Mucosa of stomach (tissue), 1 donor: ENCODE data around the gene ETV6.

Experiments
- H3K27me3 ChIP-seq: one replicate; pipeline ENCODE4 v1.7.0; 2013; ENCODE audit warnings: mild to moderate bottlenecking, low read length; ENCODE audit not compliant: control insufficient read depth, insufficient read depth
- H3K36me3 ChIP-seq: one replicate; pipeline ENCODE4 v1.7.0; 2013; ENCODE audit warnings: low read length; ENCODE audit not compliant: control insufficient read depth, insufficient read depth
- H3K4me1 ChIP-seq: one replicate; pipeline ENCODE4 v1.7.0; 2013; ENCODE audit warnings: mild to moderate bottlenecking, low read length; ENCODE audit not compliant: control insufficient read depth, insufficient read depth
- H3K4me3 ChIP-seq: one replicate; pipeline ENCODE4 v1.7.0; 2013; ENCODE audit warnings: low read length
- H3K9ac ChIP-seq: one replicate; pipeline ENCODE4 v1.7.0; 2013; ENCODE audit warnings: mild to moderate bottlenecking, low read length, moderate library complexity
- H3K9me3 ChIP-seq: one replicate; pipeline ENCODE4 v1.7.0; 2013; ENCODE audit warnings: mild to moderate bottlenecking, low read length, moderate library complexity; ENCODE audit not compliant: control insufficient read depth
- donor health status: Pancreatic carcinoma.

ETV6 gene

GRCh38 chr12:11798856-11799501 lies 149.5 kb downstream of the ETV6 start:
- peaks cover 42% of the 10 kb centered on the region for H3K4me1 ChIP-seq
- H3K36me3 ChIP-seq, result no peaks in the 10 kb centered on the region
- H3K9ac ChIP-seq, result no peak overlapping the region
- H3K27me3 ChIP-seq, result no peaks in the 10 kb centered on the region
- H3K4me3 ChIP-seq, result no peak overlapping the region
- H3K9me3 ChIP-seq, result no peaks in the 10 kb centered on the region

GRCh38 chr12:11799502-11799873 lies 150.0 kb downstream of the ETV6 start:
- H3K27me3 ChIP-seq, result no peaks in the 10 kb centered on the region
- H3K4me3 ChIP-seq, result no peak overlapping the region
- peaks cover 37% of the 10 kb centered on the region for H3K4me1 ChIP-seq
- no peaks in the 10 kb centered on the region for H3K9me3 ChIP-seq
- no peaks in the 10 kb centered on the region for H3K36me3 ChIP-seq
- no peak overlapping the region for H3K9ac ChIP-seq

- Histone ChIP-seq H3K9me3 (no peaks in the 10 kb centered on the region), H3K4me1 (peaks cover 15% of the 10 kb centered on the region), H3K27me3 (no peaks in the 10 kb centered on the region), H3K9ac (no peak overlapping the region), H3K4me3 (no peak overlapping the region), H3K36me3 (no peaks in the 10 kb centered on the region)
These were observed 152.2 kb downstream of the ETV6 start for GRCh38 chr12:11801643-11802042.

- Histone ChIP-seq H3K9ac (no peak overlapping the region), H3K4me1 (peaks cover under 1% of the 10 kb centered on the region), H3K27me3 (no peaks in the 10 kb centered on the region), H3K36me3 (no peaks in the 10 kb centered on the region), H3K4me3 (no peak overlapping the region), H3K9me3 (no peaks in the 10 kb centered on the region)
These were observed 154.7 kb downstream of the ETV6 start for GRCh38 chr12:11804130-11804529.

GRCh38 chr12:11805043-11805442 lies 155.6 kb downstream of the ETV6 start:
- Histone ChIP-seq H3K4me3 (no peak overlapping the region), H3K27me3 (no peaks in the 10 kb centered on the region), H3K4me1 (no peaks in the 10 kb centered on the region), H3K9ac (no peak overlapping the region), H3K36me3 (no peaks in the 10 kb centered on the region), H3K9me3 (no peaks in the 10 kb centered on the region)

GRCh38 chr12:11805680-11806079 lies 156.2 kb downstream of the ETV6 start:
- Histone ChIP-seq H3K9me3 (no peaks in the 10 kb centered on the region), H3K27me3 (no peaks in the 10 kb centered on the region), H3K4me3 (no peak overlapping the region), H3K9ac (no peak overlapping the region), H3K36me3 (no peaks in the 10 kb centered on the region), H3K4me1 (no peaks in the 10 kb centered on the region)

- peaks cover 5% of the 10 kb centered on the region for H3K4me1 ChIP-seq
These were observed 158.0 kb downstream of the ETV6 start for GRCh38 chr12:11807458-11807857.

GRCh38 chr12:11808931-11809330 lies 159.5 kb downstream of the ETV6 start:
- peaks cover 20% of the 10 kb centered on the region for H3K4me1 ChIP-seq
- H3K9ac ChIP-seq, result no peak overlapping the region
- H3K36me3 ChIP-seq, result no peaks in the 10 kb centered on the region
- no peak overlapping the region for H3K4me3 ChIP-seq
- H3K9me3 ChIP-seq, result no peaks in the 10 kb centered on the region
- H3K27me3 ChIP-seq, result no peaks in the 10 kb centered on the region

More at GRCh38 chr12:11807458-11807857, 158.0 kb downstream of the ETV6 start:
- H3K4me3 ChIP-seq, result no peak overlapping the region
- no peaks in the 10 kb centered on the region for H3K9me3 ChIP-seq
- H3K27me3 ChIP-seq, result no peaks in the 10 kb centered on the region
- no peaks in the 10 kb centered on the region for H3K36me3 ChIP-seq
- no peak overlapping the region for H3K9ac ChIP-seq

- Histone ChIP-seq H3K9me3 (no peaks in the 10 kb centered on the region), H3K27me3 (no peaks in the 10 kb centered on the region), H3K36me3 (no peaks in the 10 kb centered on the region), H3K4me1 (peaks cover 21% of the 10 kb centered on the region), H3K9ac (no peak overlapping the region), H3K4me3 (no peak overlapping the region)
These were observed 160.7 kb downstream of the ETV6 start for GRCh38 chr12:11810206-11810545.

- no peak overlapping the region for H3K9ac ChIP-seq
- no peaks in the 10 kb centered on the region for H3K9me3 ChIP-seq
- no peaks in the 10 kb centered on the region for H3K36me3 ChIP-seq
- H3K4me1 ChIP-seq, result peaks cover 21% of the 10 kb centered on the region
- H3K4me3 ChIP-seq, result no peak overlapping the region
- H3K27me3 ChIP-seq, result no peaks in the 10 kb centered on the region
These were observed 161.5 kb downstream of the ETV6 start for GRCh38 chr12:11811008-11811407.

GRCh38 chr12:11812241-11812585 lies 162.7 kb downstream of the ETV6 start:
- Histone ChIP-seq H3K9me3 (no peaks in the 10 kb centered on the region), H3K4me1 (peaks cover 21% of the 10 kb centered on the region), H3K27me3 (no peaks in the 10 kb centered on the region), H3K36me3 (no peaks in the 10 kb centered on the region), H3K4me3 (no peak overlapping the region), H3K9ac (peak overlapping the region; percentile 45)

- Histone ChIP-seq H3K27me3 (no peaks in the 10 kb centered on the region), H3K4me1 (peaks cover 21% of the 10 kb centered on the region), H3K9me3 (no peaks in the 10 kb centered on the region), H3K4me3 (no peak overlapping the region), H3K36me3 (no peaks in the 10 kb centered on the region), H3K9ac (peak overlapping the region; percentile 45)
These were observed 163.3 kb downstream of the ETV6 start for GRCh38 chr12:11812586-11813437.
